GM12873 (cell line): ENCODE data around the gene FBRSL1.

Experiments used
- CTCF ChIP-seq: IDR thresholded peaks from 2 replicates; pipeline ENCODE4 v1.5.1; 2012; ENCODE audit warnings: low read depth, mild to moderate bottlenecking, moderate library complexity, low read length, control low read depth; ENCODE audit not compliant: insufficient read depth; ENCODE audit errors: missing control alignments

FBRSL1 gene

GRCh38 chr12:132491138-132491663, 1.2 kb downstream of the FBRSL1 start:
- no peak for TF ChIP-seq CTCF

DNA sequence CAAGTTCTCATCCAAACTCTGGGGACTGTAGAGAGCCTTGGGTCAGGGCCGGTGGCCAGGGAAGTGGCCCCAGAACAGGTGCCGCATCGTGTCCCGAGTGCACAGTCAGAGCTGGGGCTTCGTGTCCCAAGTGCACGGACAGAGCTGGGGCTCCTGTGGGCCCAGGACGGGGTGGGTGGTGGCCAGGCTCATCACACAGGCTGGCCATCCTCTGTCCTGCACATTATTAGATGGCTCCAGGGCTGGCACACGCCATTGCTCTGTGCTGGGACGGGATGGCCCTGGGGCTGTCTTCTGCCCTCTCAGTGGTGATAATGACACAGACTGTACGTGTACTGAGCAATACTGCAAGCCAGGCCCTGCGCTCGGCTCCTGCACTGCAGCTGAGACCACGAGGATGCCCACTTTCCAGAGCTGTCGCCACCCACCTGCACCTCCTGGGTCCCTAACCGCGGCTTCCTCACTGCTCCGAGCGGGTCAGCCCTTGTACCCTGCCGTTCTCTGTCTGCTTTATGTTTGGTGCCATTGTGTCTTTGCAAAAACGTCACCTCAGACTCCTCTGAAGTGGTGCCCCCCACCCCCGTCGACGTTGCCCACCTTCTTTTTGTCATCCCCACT, 1.9 kb downstream of the FBRSL1 start:
- TF ChIP-seq CTCF, result no peak

GRCh38 chr12:132492522-132492921, 2.6 kb downstream of the FBRSL1 start:
- no peak for TF ChIP-seq CTCF

DNA sequence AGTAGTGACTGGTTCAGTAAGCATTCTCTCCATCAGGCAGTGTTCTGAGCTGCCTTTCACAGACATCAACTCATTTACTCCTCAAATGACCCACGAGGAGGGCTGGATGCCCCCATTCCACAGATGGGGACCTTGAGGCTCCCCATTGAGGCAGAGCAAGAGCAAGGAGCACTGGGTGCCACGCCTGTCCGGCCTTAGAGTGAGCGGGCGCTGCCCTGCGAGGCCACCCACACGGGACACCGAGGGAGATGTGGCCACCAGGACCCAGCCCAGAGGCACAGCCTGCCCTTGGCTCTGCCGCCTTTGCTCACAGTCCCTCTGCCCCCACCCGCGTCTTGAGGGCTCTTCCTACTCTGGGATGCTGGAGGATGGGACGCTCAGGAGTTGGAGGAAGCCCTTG, 3.0 kb downstream of the FBRSL1 start:
- TF ChIP-seq CTCF, result no peak

GRCh38 chr12:132493482-132494178, 3.7 kb downstream of the FBRSL1 start:
- TF ChIP-seq CTCF, result no peak

DNA sequence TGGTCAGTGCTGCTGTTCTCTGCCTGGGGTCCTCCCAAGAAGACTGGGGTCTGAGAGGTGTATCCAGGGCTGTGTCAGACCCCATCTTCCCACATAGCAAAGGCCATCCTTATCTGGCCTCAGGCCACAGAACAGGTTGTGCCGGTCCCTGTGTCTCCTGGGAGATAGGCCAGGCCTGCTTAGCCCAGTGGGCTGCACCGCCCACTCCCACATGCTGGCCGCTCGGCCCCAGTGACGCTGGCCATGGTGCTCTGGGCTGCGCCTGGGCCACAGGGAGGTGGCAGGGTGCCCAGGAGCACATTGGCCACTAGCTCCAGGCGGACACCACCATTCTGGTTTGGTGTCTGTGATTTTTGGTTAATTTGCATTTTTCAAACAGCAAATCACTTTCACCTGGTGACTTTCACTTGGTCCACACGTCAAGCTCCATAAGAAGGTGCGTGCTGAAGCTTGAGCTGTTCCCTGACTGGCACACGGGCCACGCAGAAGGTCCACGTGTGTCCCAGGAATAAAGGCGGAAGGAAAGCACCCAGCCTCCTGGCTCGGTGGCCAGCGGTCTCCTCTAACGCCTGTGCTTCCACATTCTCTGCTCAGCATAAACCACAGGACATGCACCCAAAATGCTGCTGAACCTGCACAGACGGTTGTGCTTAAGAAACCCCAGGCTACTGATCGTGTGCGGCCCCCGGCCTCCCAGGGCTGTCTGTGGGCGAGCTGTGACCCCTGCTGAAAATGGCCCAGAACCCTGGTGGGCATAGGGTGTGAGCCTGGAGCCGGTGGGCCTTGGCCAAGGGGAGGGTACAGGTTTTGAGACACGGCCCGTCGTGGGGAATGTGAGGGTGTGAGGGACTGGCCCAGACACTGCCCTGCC, 4.6 kb downstream of the FBRSL1 start:
- no peak for TF ChIP-seq CTCF

GRCh38 chr12:132495165-132495544, 5.2 kb downstream of the FBRSL1 start:
- TF ChIP-seq CTCF, result no peak
